HG03571 (cell line): ENCODE measurements around the gene INPP4B.
"Not testable (repeated sequence)": the region's sequence is repeated elsewhere in the genome, so short reads cannot be mapped to it uniquely, and the experiment has no call there.

Experiments used
- ATAC-seq: cut with Tn5 transposase; IDR thresholded peaks from one replicate; pipeline ENCODE4 v1.9.1; 2021; ENCODE audit not compliant: unreplicated experiment

Gene INPP4B

GRCh38 chr4:142110136-142110535, 736.0 kb downstream of the INPP4B start:
- no peak for ATAC-seq

DNA sequence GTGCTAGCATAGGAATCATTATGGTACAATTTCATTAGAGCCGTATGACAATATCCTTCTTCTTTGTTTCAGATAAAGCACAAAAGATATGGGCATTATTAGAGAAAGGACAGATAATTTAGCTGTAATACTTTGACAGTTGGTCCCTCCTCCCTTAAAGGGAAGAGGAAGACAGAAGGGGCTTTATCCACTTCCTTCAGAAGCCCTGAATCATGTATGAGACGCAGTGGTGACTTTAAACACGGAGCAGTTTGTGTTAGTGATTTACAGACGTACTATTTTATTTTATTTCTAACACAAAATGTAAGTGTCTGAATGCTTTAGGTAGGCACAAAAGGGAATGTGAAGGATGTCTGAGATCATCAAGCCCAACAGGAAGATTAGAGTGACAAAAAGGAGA, 742.1 kb downstream of the INPP4B start:
- no peak for ATAC-seq

DNA sequence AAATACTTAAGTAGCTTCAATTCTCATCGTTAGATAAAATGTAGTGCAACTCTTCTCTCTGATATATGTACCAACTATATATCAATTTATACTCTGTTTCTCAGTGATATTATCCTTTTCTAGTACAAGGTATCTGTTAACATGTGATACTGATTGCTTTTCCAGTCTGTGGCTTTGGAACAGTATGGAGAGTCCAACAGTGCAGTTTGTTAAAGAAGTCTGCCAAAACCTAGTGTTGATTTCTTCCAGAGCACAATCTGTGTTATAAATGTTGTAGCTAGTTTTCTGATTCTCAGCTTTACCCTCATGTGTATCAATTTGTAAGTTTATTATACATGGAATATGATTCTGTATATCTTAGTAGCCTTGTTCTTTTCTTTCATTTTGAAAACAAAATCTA, 744.7 kb downstream of the INPP4B start:
- ATAC-seq, result no peak

DNA sequence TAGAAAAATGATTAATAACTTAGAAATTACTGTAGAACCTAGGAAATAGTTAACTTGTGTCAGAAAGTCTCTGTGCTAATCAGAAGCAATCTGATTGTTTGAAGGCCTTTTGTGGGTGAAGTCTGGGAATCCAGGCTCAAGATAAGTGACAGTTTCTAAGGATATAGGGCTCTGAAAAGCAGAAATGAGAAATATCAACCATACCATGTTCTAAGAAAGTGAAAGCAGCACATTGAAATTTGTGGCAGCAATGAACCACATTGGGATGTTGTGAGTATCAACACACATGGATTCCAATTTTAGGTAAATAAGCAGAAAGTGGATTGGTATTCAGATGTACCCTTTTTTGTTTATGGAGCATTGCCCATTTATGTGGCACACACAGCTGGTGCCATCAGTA, 745.2 kb downstream of the INPP4B start:
- ATAC-seq, result no peak

DNA sequence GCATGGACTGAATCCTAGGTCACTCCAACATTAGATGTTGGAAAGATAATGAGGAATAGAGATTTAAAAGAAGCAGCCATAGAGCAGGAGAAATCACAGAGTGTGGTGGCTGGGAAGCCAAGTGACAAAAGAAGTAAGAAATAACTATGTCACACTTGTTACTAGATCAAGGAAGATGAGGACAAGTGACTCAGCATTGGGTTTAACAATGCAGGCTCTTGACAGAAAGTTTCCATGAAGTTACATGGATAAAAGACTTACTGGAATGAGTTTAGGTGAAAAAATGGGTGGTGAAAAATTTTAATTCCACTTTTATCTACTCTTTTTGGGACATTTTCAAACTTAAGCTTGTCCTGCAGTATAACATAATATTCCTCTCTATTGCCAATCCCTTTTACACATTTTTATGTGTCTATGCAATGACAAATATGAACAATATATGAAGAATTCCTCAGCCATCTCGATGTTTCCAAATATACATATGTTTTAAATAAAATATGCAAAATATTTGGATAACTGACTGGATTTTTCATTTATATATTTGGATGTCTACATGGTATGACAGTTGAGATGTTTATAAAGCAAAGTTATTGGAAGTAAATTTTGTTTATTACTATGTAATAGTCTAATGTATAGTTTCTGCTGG, 747.1 kb downstream of the INPP4B start:
- ATAC-seq, result no peak

DNA sequence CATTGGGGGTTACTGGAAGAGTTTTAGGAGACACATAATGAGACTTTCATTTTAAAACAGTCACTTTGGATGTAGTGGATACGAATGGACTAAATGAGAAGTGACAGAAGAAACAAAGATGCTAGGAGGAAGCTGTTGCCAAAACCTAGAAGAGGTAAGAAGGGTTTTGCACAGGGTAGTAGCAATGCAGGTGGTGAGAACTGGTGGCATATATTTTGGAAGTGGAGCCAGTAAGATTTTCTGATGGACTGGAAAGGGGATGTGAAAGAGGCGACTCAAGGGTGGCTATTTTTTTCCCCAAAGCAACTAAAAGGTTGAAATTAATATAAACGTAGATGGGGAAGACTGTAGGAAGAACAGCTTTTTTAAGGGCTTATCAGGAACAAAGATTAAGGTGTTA, 747.7 kb downstream of the INPP4B start:
- no peak for ATAC-seq

DNA sequence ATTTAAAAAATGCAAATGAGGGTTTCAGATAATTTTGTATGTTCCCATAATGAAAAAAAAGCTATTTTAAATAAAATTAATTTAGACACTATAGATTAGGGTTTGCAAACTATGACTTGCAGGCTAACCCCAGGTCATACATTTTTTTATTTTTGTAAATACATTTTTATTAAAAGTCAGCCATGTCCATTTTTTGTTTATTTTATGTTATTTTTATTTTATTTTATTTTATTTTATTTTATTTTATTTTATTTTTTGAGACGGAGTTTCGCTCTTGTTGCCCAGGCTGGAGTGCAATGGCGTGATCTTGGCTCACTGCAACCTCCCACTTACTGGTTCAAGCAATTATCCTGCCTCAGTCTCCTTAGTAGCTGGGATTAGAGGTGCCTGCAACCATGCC, 749.1 kb downstream of the INPP4B start:
- ATAC-seq, result no peak

DNA sequence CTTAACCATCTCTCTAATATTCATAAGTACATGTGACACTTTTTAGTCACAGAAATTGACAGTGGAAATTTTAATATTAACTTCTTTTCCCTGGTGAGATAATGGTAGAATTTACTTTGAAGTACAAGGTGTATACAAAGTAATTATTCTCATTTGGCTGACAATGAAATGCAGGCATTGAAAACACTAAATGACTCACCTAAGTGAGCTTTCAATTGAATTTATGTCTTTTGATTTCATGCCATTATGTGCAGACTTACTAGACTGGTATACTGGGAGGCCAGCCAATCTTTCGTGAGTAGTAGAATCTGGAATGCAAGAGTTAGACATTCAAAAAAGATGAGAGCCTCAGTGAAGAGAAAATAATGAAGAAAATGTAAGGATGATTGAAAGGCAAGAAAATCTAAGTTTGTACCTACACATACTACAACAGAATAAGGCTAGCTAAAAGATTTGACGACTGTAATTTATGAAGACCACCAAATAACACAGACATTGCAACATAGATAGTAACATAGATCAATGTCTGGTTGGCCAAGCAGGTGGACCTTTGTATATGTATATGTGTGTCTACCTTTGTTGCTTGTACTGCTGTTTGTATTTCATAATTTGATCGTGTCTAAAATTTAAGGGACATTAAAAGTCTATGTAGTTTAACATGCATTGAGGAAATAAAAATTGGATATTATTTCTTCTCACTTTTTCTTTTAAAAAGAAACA, 750.1 kb downstream of the INPP4B start:
- ATAC-seq, result no peak

DNA sequence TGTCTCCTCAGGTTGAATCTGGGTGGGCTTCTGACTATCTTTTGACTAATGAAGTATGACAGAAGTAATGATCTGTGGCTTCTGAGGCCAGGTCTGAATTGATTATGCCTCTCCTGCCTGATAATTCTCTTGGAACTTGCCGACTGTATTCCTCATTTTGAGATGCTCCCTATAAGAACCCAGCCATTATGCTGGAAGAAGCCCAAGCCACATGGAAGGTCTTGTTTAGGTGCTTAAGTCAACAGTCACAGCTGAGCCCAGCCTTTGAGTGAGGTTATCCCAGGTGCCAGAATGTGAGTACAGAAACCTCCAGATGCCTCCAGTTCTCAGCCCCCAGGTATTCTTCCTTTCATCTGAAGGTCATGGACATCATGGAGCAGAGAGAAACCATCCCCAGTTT, 753.2 kb downstream of the INPP4B start:
- no peak for ATAC-seq

- no peak for ATAC-seq
Observed at GRCh38 chr4:142091691-142092182, 754.4 kb downstream of the INPP4B start.

DNA sequence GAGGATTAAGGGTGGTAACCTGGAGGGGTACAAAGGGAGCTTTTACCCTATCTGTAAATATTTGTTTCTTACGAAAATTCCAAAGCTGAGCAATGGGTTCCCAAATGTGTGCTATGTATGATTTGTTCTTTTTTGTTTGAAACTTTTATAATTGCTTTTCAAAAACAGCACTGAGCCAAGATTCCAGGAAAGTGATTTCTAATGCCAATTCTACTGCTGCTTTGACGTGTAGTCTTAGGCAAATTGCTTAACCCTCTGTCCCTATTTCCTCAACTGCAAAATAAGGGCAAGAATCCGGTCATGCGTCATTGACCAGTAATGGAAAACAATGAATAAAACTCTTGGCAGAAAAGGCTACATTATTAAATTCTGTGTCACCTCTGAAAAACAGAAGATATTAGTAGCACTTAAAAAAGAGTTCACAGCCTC, 755.0 kb downstream of the INPP4B start:
- no peak for ATAC-seq

DNA sequence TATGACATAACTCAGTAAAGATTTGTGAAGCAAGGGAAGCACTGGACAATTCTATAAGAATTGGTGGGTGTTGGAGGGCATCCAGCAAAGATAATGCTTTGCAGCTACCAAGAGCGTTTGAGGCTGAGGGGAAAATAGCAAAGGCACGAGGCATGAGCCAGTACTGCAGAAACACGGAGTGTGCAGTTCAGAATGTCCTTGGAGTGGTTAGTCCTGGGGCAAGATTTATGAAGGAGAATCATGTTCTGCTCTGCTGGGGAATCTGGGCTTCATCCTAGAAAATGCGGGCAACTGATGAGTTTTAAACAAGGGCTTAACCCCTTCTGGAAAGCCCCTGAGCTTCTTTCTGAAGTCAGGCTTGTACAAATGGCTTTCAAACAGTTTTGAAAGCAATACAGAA, 757.2 kb downstream of the INPP4B start:
- ATAC-seq, result no peak

- no peak for ATAC-seq
Observed at GRCh38 chr4:142085513-142086292, 760.4 kb downstream of the INPP4B start.

GRCh38 chr4:142083264-142083663, 762.8 kb downstream of the INPP4B start:
- no peak for ATAC-seq

GRCh38 chr4:142081025-142081424, 765.1 kb downstream of the INPP4B start:
- ATAC-seq, result no peak

DNA sequence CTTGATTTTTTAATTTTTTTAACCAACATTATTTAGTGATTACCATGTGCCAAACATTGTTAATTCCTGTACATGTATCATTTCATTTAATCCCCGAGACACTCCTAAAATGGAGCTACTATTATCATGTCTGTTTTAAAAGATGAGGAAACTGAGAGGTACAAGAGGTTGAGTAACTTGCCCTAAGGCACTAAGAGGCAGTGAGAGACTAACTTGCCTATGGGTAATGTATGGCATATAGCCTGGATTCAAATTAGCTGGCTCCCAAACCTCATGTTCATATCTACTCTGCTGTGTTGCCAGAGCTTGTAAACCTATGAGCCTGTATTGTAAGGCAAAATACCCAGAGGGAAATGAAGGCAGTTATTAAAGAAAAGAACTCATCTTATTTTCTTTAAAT, 766.1 kb downstream of the INPP4B start:
- no peak for ATAC-seq

DNA sequence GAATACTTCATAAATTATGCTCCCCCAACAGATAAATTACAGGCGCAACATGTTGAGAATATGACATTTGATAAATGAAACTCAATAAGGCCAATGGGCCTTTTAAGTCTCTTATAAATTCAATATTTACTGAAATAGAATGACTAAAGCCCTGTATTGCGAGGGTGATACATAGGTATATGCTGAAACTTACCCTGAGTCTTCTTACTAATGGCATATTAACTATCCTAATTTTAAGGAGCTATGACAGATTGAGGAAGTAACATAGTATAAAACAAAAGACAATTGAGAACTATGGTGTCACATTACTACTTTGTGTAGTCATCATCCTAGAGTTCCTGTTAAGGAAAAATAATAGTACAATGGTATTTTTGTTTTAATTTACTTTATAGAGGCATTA, 769.1 kb downstream of the INPP4B start:
- no peak for ATAC-seq

GRCh38 chr4:142068304-142068703, 777.8 kb downstream of the INPP4B start:
- not testable (repeated sequence) for ATAC-seq

GRCh38 chr4:142066562-142066961, 779.5 kb downstream of the INPP4B start:
- not testable (repeated sequence) for ATAC-seq

- no peak for ATAC-seq
Observed at GRCh38 chr4:142065086-142065647, 780.9 kb downstream of the INPP4B start.

DNA sequence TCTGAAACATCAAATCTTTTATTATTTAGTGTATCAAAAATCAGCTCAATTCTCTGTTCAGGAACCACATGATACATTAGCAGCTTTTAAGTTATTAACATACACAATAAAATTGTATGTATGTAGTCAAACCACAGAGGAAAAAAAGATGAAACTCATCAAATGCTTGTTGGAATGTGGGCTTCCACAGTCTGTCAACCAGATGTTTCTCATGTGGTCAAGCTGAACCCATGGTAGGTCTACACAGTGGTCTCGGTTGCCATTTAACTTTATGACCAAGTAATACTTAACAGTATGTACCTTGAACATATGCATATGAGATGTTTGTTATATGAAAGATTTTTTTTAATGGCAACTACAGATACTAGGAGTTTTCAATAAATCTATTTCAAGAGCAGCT, 781.9 kb downstream of the INPP4B start:
- ATAC-seq, result no peak

DNA sequence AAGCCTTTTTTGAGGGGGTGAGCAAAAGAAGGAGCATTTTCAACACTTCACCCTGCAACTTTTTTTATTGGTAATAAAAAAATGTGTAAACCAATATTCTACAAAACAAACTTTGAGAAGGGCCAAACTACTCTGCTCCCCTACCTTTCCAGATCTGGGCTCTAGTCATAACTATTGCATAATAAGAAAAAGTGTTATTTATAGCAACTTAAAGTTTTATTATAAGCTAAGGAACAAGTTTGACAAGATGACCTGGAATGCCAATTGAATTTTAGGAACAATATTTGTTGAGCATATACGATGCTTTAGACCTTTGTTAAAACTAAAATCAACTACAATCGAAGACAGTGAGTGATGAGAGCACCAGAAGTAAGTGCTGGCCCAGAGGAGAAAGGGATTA, 800.1 kb downstream of the INPP4B start:
- no peak for ATAC-seq
